ENCODE results near the gene CFAP69. TPM values are rescaled to one million over a fixed set of nuclear protein-coding genes. Genes with fewer than 3 reads are reported as not detected.
A peak's percentile ranks its signal among the peaks of the same experiment; 100 is the strongest.

The CFAP69 gene
- polyA plus RNA-seq, 4 donors, result 1.0 to 4.9 (median 4.2) TPM

DNA sequence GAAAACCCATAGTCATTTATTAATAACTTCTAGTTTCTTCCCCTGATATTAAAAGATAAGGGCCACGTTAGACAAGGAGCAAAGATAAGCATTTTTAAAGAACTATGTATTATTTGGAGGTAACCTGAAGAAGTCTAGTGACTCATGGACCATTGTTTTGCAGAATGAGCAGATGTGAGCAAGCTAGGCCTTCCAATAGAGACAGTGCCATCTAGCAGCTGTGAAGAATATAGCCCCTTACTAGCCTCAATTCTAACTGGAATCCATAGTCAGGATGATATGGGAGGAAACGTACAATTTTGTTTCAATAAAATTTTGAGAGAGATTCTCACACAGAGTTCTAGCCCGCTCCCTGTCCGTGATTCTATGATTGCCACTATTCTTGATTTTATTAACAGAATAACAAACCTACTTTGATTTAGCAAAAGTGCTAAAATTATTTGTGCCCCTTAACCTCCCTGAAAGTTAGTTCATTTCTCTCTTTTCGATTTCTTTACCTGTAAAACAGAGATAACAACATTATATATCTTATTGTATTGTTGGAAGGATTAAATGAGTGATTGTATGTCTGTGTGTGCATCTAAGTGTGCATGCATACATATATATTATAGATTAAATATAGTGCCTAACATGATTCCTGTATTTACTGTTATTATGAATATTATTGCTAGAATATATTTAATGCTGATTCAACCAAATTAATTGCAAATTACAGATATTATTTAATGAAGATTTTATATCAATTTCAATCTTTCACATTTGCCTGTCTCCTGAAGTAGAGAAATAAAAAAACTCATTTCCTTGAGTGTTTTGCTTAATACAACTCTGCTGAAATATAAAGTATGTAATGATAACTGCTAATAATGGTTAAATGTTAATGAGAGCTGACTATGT, 53.4 kb downstream of the CFAP69 start:
- H3K36me3 ChIP-seq (ENCODE audit: control insufficient read depth in 3 of 3, insufficient read depth in 2 of 3, low read depth in 1 of 3, low read length in 3 of 3), result no peaks in the 10 kb centered on the region
- FAIRE-seq (no peak), DNase-seq (peak; percentile 28 to 50)
- no peaks in the 10 kb centered on the region for H3K27me3 ChIP-seq (ENCODE audit: control insufficient read depth in 3 of 3, insufficient read depth in 3 of 3, low read length in 3 of 3)
- no peaks in the 10 kb centered on the region for H3K9me3 ChIP-seq (ENCODE audit: control insufficient read depth in 2 of 2, insufficient read depth in 1 of 2, low read depth in 1 of 2, low read length in 1 of 2)
- no peak overlapping the region for H3K4me3 ChIP-seq (ENCODE audit: low read depth in 1 of 3, low read length in 3 of 3)
- no peaks in the 10 kb centered on the region for H3K4me1 ChIP-seq (ENCODE audit: control insufficient read depth in 3 of 3, insufficient read depth in 2 of 3, low read depth in 1 of 3, low read length in 2 of 3)
- 58 to 62% (median 59%) methylated on average over 5 of the region's 5 CpGs for WGBS, 3 donors
- no peak overlapping the region for H3K27ac ChIP-seq (ENCODE audit: low read depth in 1 of 3, low read length in 2 of 3)

DNA sequence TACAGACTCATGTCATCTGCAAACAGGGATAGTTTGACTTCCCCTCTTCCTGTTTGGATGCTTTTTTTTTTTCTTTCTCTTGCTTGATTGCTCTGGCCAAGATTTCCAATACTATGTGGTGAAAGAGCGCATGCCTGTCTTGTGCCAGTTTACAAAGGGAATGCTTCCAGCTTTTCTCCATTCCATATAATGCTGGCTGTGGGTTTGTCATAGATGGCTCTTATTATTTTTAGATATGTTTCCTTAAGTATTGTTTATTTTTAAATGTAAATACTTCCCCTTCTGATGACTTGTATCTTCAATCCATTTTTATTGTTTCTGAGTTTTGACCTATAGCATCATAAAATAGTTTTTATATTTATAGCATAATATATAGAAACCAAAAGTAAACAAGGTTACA, 58.3 kb downstream of the CFAP69 start:
- Histone ChIP-seq H3K4me3 (ENCODE audit: low read depth in 1 of 3, low read length in 3 of 3) (no peak overlapping the region), H3K27me3 (ENCODE audit: control insufficient read depth in 3 of 3, insufficient read depth in 3 of 3, low read length in 3 of 3) (no peaks in the 10 kb centered on the region), H3K9me3 (ENCODE audit: control insufficient read depth in 2 of 2, insufficient read depth in 1 of 2, low read depth in 1 of 2, low read length in 1 of 2) (no peaks in the 10 kb centered on the region), H3K27ac (ENCODE audit: low read depth in 1 of 3, low read length in 2 of 3) (no peak overlapping the region), H3K4me1 (ENCODE audit: control insufficient read depth in 3 of 3, insufficient read depth in 2 of 3, low read depth in 1 of 3, low read length in 2 of 3) (no peaks in the 10 kb centered on the region), H3K36me3 (ENCODE audit: control insufficient read depth in 3 of 3, insufficient read depth in 2 of 3, low read depth in 1 of 3, low read length in 3 of 3) (peaks cover 0 to 2% (median 0%) of the 10 kb centered on the region in 3 donors)
- DNase-seq, result no peak
- FAIRE-seq, result no peak
- 75 to 100% (median 88%) methylated on average over 1 of the region's 1 CpG for WGBS, 3 donors

GRCh38 chr7:90309872-90310271, 64.9 kb downstream of the CFAP69 start:
- WGBS, 3 donors, result 81 to 84% (median 83%) methylated on average over 5 of the region's 5 CpGs
- FAIRE-seq, result no peak

DNA sequence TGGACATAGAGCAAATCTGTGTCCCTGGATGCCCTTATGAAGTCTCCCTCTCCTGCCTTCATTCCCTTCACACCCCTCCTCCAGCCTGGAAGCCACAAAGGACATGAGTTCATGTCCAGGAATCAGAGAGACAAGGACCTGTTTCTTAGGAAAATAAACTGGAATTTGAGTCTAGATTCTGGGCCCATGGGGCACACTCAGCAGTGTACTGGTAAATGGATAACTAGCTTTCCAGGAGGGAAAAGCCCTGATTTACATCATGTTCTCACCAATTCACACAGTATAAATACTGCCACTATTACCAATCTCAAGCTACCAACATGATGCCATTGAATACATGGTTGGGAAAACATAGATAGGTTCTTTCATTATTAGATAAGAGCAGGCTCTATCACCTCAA, 66.2 kb downstream of the CFAP69 start:
- peaks cover 0 to 4% (median 0%) of the 10 kb centered on the region in 3 donors for H3K4me1 ChIP-seq (ENCODE audit: control insufficient read depth in 3 of 3, insufficient read depth in 2 of 3, low read depth in 1 of 3, low read length in 2 of 3)
- DNase-seq, result peak in 1 of 2 donors; percentile 35
- no peaks in the 10 kb centered on the region for H3K9me3 ChIP-seq (ENCODE audit: control insufficient read depth in 2 of 2, insufficient read depth in 1 of 2, low read depth in 1 of 2, low read length in 1 of 2)
- H3K27ac ChIP-seq (ENCODE audit: low read depth in 1 of 3, low read length in 2 of 3), result no peak overlapping the region
- H3K36me3 ChIP-seq (ENCODE audit: control insufficient read depth in 3 of 3, insufficient read depth in 2 of 3, low read depth in 1 of 3, low read length in 3 of 3), result peaks cover 0 to 2% (median 0%) of the 10 kb centered on the region in 3 donors
- no peaks in the 10 kb centered on the region for H3K27me3 ChIP-seq (ENCODE audit: control insufficient read depth in 3 of 3, insufficient read depth in 3 of 3, low read length in 3 of 3)
- FAIRE-seq, result no peak
- no peak overlapping the region for H3K4me3 ChIP-seq (ENCODE audit: low read depth in 1 of 3, low read length in 3 of 3)

More at GRCh38 chr7:90309872-90310271, 64.9 kb downstream of the CFAP69 start:
- H3K4me3 ChIP-seq (ENCODE audit: low read depth in 1 of 3, low read length in 3 of 3), result no peak overlapping the region
- H3K4me1 ChIP-seq (ENCODE audit: control insufficient read depth in 3 of 3, insufficient read depth in 2 of 3, low read depth in 1 of 3, low read length in 2 of 3), result peaks cover 0 to 4% (median 0%) of the 10 kb centered on the region in 3 donors
- no peak overlapping the region for H3K27ac ChIP-seq (ENCODE audit: low read depth in 1 of 3, low read length in 2 of 3)
- H3K36me3 ChIP-seq (ENCODE audit: control insufficient read depth in 3 of 3, insufficient read depth in 2 of 3, low read depth in 1 of 3, low read length in 3 of 3), result peaks cover 0 to 2% (median 0%) of the 10 kb centered on the region in 3 donors
- H3K27me3 ChIP-seq (ENCODE audit: control insufficient read depth in 3 of 3, insufficient read depth in 3 of 3, low read length in 3 of 3), result no peaks in the 10 kb centered on the region
- peak in 1 of 2 donors; percentile 13 for DNase-seq
- H3K9me3 ChIP-seq (ENCODE audit: control insufficient read depth in 2 of 2, insufficient read depth in 1 of 2, low read depth in 1 of 2, low read length in 1 of 2), result no peaks in the 10 kb centered on the region

- DNase-seq (peak in 1 of 2 donors; percentile 18), FAIRE-seq (no peak)
- 90 to 93% (median 92%) methylated on average over 2 of the region's 2 CpGs for WGBS, 3 donors
- Histone ChIP-seq H3K4me1 (ENCODE audit: control insufficient read depth in 3 of 3, insufficient read depth in 2 of 3, low read depth in 1 of 3, low read length in 2 of 3) (peaks cover 0 to 4% (median 0%) of the 10 kb centered on the region in 3 donors), H3K4me3 (ENCODE audit: low read depth in 1 of 3, low read length in 3 of 3) (no peak overlapping the region), H3K36me3 (ENCODE audit: control insufficient read depth in 3 of 3, insufficient read depth in 2 of 3, low read depth in 1 of 3, low read length in 3 of 3) (peaks cover 0 to 2% (median 0%) of the 10 kb centered on the region in 3 donors), H3K27ac (ENCODE audit: low read depth in 1 of 3, low read length in 2 of 3) (no peak overlapping the region), H3K9me3 (ENCODE audit: control insufficient read depth in 2 of 2, insufficient read depth in 1 of 2, low read depth in 1 of 2, low read length in 1 of 2) (no peaks in the 10 kb centered on the region), H3K27me3 (ENCODE audit: control insufficient read depth in 3 of 3, insufficient read depth in 3 of 3, low read length in 3 of 3) (no peaks in the 10 kb centered on the region)
Measured at GRCh38 chr7:90312745-90313144, 67.8 kb downstream of the CFAP69 start.

GRCh38 chr7:90313907-90314306, 68.9 kb downstream of the CFAP69 start:
- no peaks in the 10 kb centered on the region for H3K9me3 ChIP-seq (ENCODE audit: control insufficient read depth in 2 of 2, insufficient read depth in 1 of 2, low read depth in 1 of 2, low read length in 1 of 2)
- peaks cover 0 to 4% (median 0%) of the 10 kb centered on the region in 3 donors for H3K4me1 ChIP-seq (ENCODE audit: control insufficient read depth in 3 of 3, insufficient read depth in 2 of 3, low read depth in 1 of 3, low read length in 2 of 3)
- FAIRE-seq (no peak), DNase-seq (no peak)
- WGBS, 3 donors, result 69 to 71% (median 71%) methylated on average over 4 of the region's 4 CpGs
- H3K4me3 ChIP-seq (ENCODE audit: low read depth in 1 of 3, low read length in 3 of 3), result no peak overlapping the region
- no peaks in the 10 kb centered on the region for H3K36me3 ChIP-seq (ENCODE audit: control insufficient read depth in 3 of 3, insufficient read depth in 2 of 3, low read depth in 1 of 3, low read length in 3 of 3)
- H3K27me3 ChIP-seq (ENCODE audit: control insufficient read depth in 3 of 3, insufficient read depth in 3 of 3, low read length in 3 of 3), result no peaks in the 10 kb centered on the region
- no peak overlapping the region for H3K27ac ChIP-seq (ENCODE audit: low read depth in 1 of 3, low read length in 2 of 3)

DNA sequence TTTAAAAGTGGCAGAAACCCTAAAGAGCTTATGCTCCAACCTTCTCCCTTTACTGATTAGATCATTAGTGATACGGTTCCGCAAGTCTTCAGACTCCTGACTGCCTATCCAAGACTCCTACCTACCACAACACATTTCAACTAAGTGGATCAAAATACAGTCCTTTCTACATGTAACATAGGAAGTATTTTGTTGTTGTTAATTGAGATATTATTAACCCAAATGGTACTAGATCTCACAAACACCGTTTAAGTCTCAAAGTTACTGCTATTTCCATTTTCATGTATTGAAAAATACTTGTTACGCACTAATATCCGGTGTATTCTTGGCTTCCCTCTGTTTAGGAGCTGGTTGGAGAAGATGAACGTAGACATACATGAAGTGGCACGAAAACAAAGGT, 75.0 kb downstream of the CFAP69 start:
- Histone ChIP-seq H3K36me3 (ENCODE audit: control insufficient read depth in 3 of 3, insufficient read depth in 2 of 3, low read depth in 1 of 3, low read length in 3 of 3) (no peaks in the 10 kb centered on the region), H3K4me1 (ENCODE audit: control insufficient read depth in 3 of 3, insufficient read depth in 2 of 3, low read depth in 1 of 3, low read length in 2 of 3) (peaks cover 0 to 3% (median 0%) of the 10 kb centered on the region in 3 donors), H3K4me3 (ENCODE audit: low read depth in 1 of 3, low read length in 3 of 3) (no peak overlapping the region), H3K27ac (ENCODE audit: low read depth in 1 of 3, low read length in 2 of 3) (no peak overlapping the region), H3K27me3 (ENCODE audit: control insufficient read depth in 3 of 3, insufficient read depth in 3 of 3, low read length in 3 of 3) (peaks cover 7 to 32% (median 19%) of the 10 kb centered on the region in 3 donors), H3K9me3 (ENCODE audit: control insufficient read depth in 2 of 2, insufficient read depth in 1 of 2, low read depth in 1 of 2, low read length in 1 of 2) (no peaks in the 10 kb centered on the region)
- 84 to 90% (median 87%) methylated on average over 7 of the region's 7 CpGs for WGBS, 3 donors
- FAIRE-seq (no peak), DNase-seq (no peak)

GRCh38 chr7:90320418-90320800, 75.4 kb downstream of the CFAP69 start:
- Histone ChIP-seq H3K4me3 (ENCODE audit: low read depth in 1 of 3, low read length in 3 of 3) (no peak overlapping the region), H3K27ac (ENCODE audit: low read depth in 1 of 3, low read length in 2 of 3) (no peak overlapping the region), H3K36me3 (ENCODE audit: control insufficient read depth in 3 of 3, insufficient read depth in 2 of 3, low read depth in 1 of 3, low read length in 3 of 3) (no peaks in the 10 kb centered on the region), H3K4me1 (ENCODE audit: control insufficient read depth in 3 of 3, insufficient read depth in 2 of 3, low read depth in 1 of 3, low read length in 2 of 3) (peaks cover 0 to 3% (median 0%) of the 10 kb centered on the region in 3 donors), H3K27me3 (ENCODE audit: control insufficient read depth in 3 of 3, insufficient read depth in 3 of 3, low read length in 3 of 3) (peaks cover 7 to 32% (median 19%) of the 10 kb centered on the region in 3 donors), H3K9me3 (ENCODE audit: control insufficient read depth in 2 of 2, insufficient read depth in 1 of 2, low read depth in 1 of 2, low read length in 1 of 2) (no peaks in the 10 kb centered on the region)
- 14 to 33% (median 28%) methylated on average over 7 of the region's 7 CpGs for WGBS, 3 donors
- FAIRE-seq (no peak), DNase-seq (no peak)

Measured in small intestine (tissue), 7 donors.